Chondrocyte (in vitro differentiated cells): Measurements from ENCODE around the gene PAQR8. TPM values are rescaled to one million over a fixed set of nuclear protein-coding genes. Genes with fewer than 3 reads are reported as not detected.
"Not testable (repeated sequence)": the region's sequence is repeated elsewhere in the genome, so short reads cannot be mapped to it uniquely, and the experiment has no call there.

Experiments
- DNase-seq: peaks from one replicate; pipeline ENCODE4 v3.0.0; 2021; ENCODE audit warnings: mixed read lengths, low spot score
- H3K27ac Mint-ChIP-seq: one replicate; pipeline ENCODE4 v1.8.0; 2021; ENCODE audit warnings: mild to moderate bottlenecking, moderate library complexity, mixed read lengths; ENCODE audit not compliant: unreplicated experiment
- H3K27me3 Mint-ChIP-seq: 2 replicates; pipeline ENCODE4 v1.8.0; 2021; ENCODE audit warnings: low read depth, mixed read lengths
- H3K36me3 Mint-ChIP-seq: 2 replicates; pipeline ENCODE4 v1.8.0; 2021; ENCODE audit warnings: low read depth, mixed read lengths
- H3K4me1 Mint-ChIP-seq: 2 replicates; pipeline ENCODE4 v1.8.0; 2021; ENCODE audit warnings: low read depth, mild to moderate bottlenecking, mixed read lengths
- H3K4me3 Mint-ChIP-seq: one replicate; pipeline ENCODE4 v1.8.0; 2021; ENCODE audit warnings: mild to moderate bottlenecking, moderate library complexity, mixed read lengths; ENCODE audit not compliant: unreplicated experiment
- H3K9me3 Mint-ChIP-seq: 2 replicates; pipeline ENCODE4 v1.8.0; 2021; ENCODE audit warnings: low read depth, mixed read lengths
- CTCF ChIP-seq: fragments of 200-600 bp; sonication (generic); IDR thresholded peaks from 2 replicates; pipeline ENCODE4 v1.5.0; 2021; ENCODE audit warnings: antibody characterized with exemption, mild to moderate bottlenecking, moderate library complexity
- total RNA-seq: library from RNA; stranded (reverse); gene quantifications from 3 replicates; pipeline ENCODE4 v1.2.1, GENCODE V29; 2021

Gene PAQR8
- total RNA-seq, 1 donor from 2014 or later: 3.6 TPM

- no peak for DNase-seq
- Mint-ChIP-seq H3K9me3 (no peaks in the 10 kb centered on the region), H3K27ac (peak overlapping the region; percentile 87), H3K4me1 (peaks cover 37% of the 10 kb centered on the region), H3K36me3 (no peaks in the 10 kb centered on the region), H3K4me3 (no peak overlapping the region), H3K27me3 (no peaks in the 10 kb centered on the region)
- no peak for TF ChIP-seq CTCF
Observed at GRCh38 chr6:52423448-52423847, 61.5 kb downstream of the PAQR8 start.

GRCh38 chr6:52423971-52424381 is 62.0 kb downstream of the PAQR8 start:
- Mint-ChIP-seq H3K36me3 (peaks cover 1% of the 10 kb centered on the region), H3K27ac (peak overlapping the region; percentile 87), H3K4me1 (peaks cover 33% of the 10 kb centered on the region), H3K27me3 (no peaks in the 10 kb centered on the region), H3K9me3 (no peaks in the 10 kb centered on the region), H3K4me3 (no peak overlapping the region)
- DNase-seq: no peak
- no peak for TF ChIP-seq CTCF

GRCh38 chr6:52424513-52424912 is 62.6 kb downstream of the PAQR8 start:
- Mint-ChIP-seq H3K9me3 (peaks cover 2% of the 10 kb centered on the region), H3K27me3 (no peaks in the 10 kb centered on the region), H3K4me3 (peak overlapping the region; percentile 14), H3K36me3 (peaks cover 3% of the 10 kb centered on the region), H3K4me1 (peaks cover 28% of the 10 kb centered on the region), H3K27ac (peak overlapping the region; percentile 81)
- peak; percentile 61 for TF ChIP-seq CTCF
- no peak for DNase-seq

GRCh38 chr6:52426667-52427066 is 64.7 kb downstream of the PAQR8 start:
- H3K9me3 Mint-ChIP-seq: peaks cover 5% of the 10 kb centered on the region
- no peak overlapping the region for H3K27ac Mint-ChIP-seq
- no peak for DNase-seq
- H3K4me1 Mint-ChIP-seq: peaks cover 25% of the 10 kb centered on the region
- no peak for TF ChIP-seq CTCF
- no peak overlapping the region for H3K4me3 Mint-ChIP-seq
- peaks cover 9% of the 10 kb centered on the region for H3K36me3 Mint-ChIP-seq
- H3K27me3 Mint-ChIP-seq: no peaks in the 10 kb centered on the region

GRCh38 chr6:52433294-52433693 is 71.3 kb downstream of the PAQR8 start:
- H3K36me3 Mint-ChIP-seq: peaks cover 14% of the 10 kb centered on the region
- not testable (repeated sequence) for H3K4me1 Mint-ChIP-seq, DNase-seq, H3K27ac Mint-ChIP-seq, H3K4me3 Mint-ChIP-seq, H3K27me3 Mint-ChIP-seq, H3K9me3 Mint-ChIP-seq

GRCh38 chr6:52435345-52435744 is 73.4 kb downstream of the PAQR8 start:
- no peak for TF ChIP-seq CTCF
- Mint-ChIP-seq H3K4me3 (no peak overlapping the region), H3K36me3 (peaks cover 8% of the 10 kb centered on the region), H3K4me1 (no peaks in the 10 kb centered on the region), H3K9me3 (no peaks in the 10 kb centered on the region), H3K27ac (no peak overlapping the region), H3K27me3 (no peaks in the 10 kb centered on the region)
- DNase-seq: no peak
